Thymus (tissue), 11 donors: ENCODE measurements around the gene NF1. TPM values are rescaled to one million over a fixed set of nuclear protein-coding genes. Genes with fewer than 3 reads are reported as not detected.
"Not testable (repeated sequence)": the region's sequence is repeated elsewhere in the genome, so short reads cannot be mapped to it uniquely, and the experiment has no call there.

Experiments used
- DNase-seq, 9 donors: peaks; one replicate each; pipeline ENCODE4 v3.0.0-alpha.2; 2013; ENCODE audit warnings: low spot score in 9 of 9, low read depth in 6 of 9, missing footprints in 1 of 9
- H3K27ac ChIP-seq, 2 donors: one replicate each; pipeline ENCODE4 v1.5.1; 2013; ENCODE audit warnings: control low read depth in 1 of 2, low read depth in 1 of 2, low read length in 1 of 2, mild to moderate bottlenecking in 1 of 2, moderate library complexity in 1 of 2
- H3K27me3 ChIP-seq, 2 donors: one replicate each; pipeline ENCODE4 v1.5.1; 2013; ENCODE audit warnings: low read length in 1 of 2; ENCODE audit not compliant: control insufficient read depth in 2 of 2, insufficient read depth in 1 of 2
- H3K36me3 ChIP-seq, 2 donors: one replicate each; pipeline ENCODE4 v1.5.1; 2013; ENCODE audit warnings: low read length in 1 of 2, mild to moderate bottlenecking in 1 of 2, moderate library complexity in 1 of 2; ENCODE audit not compliant: control insufficient read depth in 2 of 2, insufficient read depth in 2 of 2
- H3K4me1 ChIP-seq, 2 donors: one replicate each; pipeline ENCODE4 v1.5.1; 2013; ENCODE audit warnings: low read length in 2 of 2; ENCODE audit not compliant: control insufficient read depth in 2 of 2, insufficient read depth in 2 of 2
- H3K4me3 ChIP-seq, 2 donors: one replicate each; pipeline ENCODE4 v1.5.1; 2013; ENCODE audit warnings: low read length in 2 of 2, control low read depth in 1 of 2, mild to moderate bottlenecking in 1 of 2
- H3K9me3 ChIP-seq, 2 donors: one replicate each; pipeline ENCODE4 v1.5.1; 2013; ENCODE audit warnings: low read length in 1 of 2, mild to moderate bottlenecking in 1 of 2; ENCODE audit not compliant: control insufficient read depth in 2 of 2, insufficient read depth in 1 of 2
- WGBS: extraction: QIAGEN DNeasy Blood & Tissue Kit; methylation state at CpG from one replicate; pipeline ENCODE4 v1.1.7; 2013; 5-methylcytosine and 5-hydroxymethylcytosine counted together
- polyA plus RNA-seq: library from polyadenylated mRNA; stranded (reverse); fragments of 200-250 nt; gene quantifications from one replicate; pipeline ENCODE4 v1.2.3, GENCODE V29; 2013
- total RNA-seq: library from RNA; stranded (reverse); fragments of 120-200 nt; gene quantifications from one replicate; pipeline ENCODE4 v1.2.4, GENCODE V29; 2013
- donor health status: healthy.

Gene NF1
- total and polyA plus RNA-seq, 2 donors, result 10.3 to 16.6 TPM

- no peak for DNase-seq
- Histone ChIP-seq H3K4me3 (no peak overlapping the region), H3K36me3 (peaks cover 0 to 3% of the 10 kb centered on the region in 2 donors), H3K27me3 (no peaks in the 10 kb centered on the region), H3K27ac (no peak overlapping the region), H3K9me3 (no peaks in the 10 kb centered on the region), H3K4me1 (no peaks in the 10 kb centered on the region)
- 99% methylated on average over 2 of the region's 2 CpGs for WGBS
These were observed 79.4 kb downstream of the NF1 start for GRCh38 chr17:31174215-31174614.

- WGBS, result 96% methylated on average over 5 of the region's 5 CpGs
- no peaks in the 10 kb centered on the region for H3K27me3 ChIP-seq
- H3K9me3 ChIP-seq, result no peaks in the 10 kb centered on the region
- H3K36me3 ChIP-seq, result peaks cover 0 to 3% of the 10 kb centered on the region in 2 donors
- no peaks in the 10 kb centered on the region for H3K4me1 ChIP-seq
- no peak for DNase-seq
- H3K4me3 ChIP-seq, result no peak overlapping the region
- no peak overlapping the region for H3K27ac ChIP-seq
These were observed 80.5 kb downstream of the NF1 start for GRCh38 chr17:31175237-31175636.

GRCh38 chr17:31176143-31176542, 81.4 kb downstream of the NF1 start:
- H3K4me1 ChIP-seq, H3K4me3 ChIP-seq, H3K9me3 ChIP-seq, H3K27me3 ChIP-seq, H3K36me3 ChIP-seq, DNase-seq, H3K27ac ChIP-seq: not testable (repeated sequence)
- WGBS, result 98% methylated on average over 3 of the region's 3 CpGs

- 100% methylated on average over 1 of the region's 2 CpGs for WGBS
- H3K4me3 ChIP-seq, H3K9me3 ChIP-seq, H3K27me3 ChIP-seq, H3K36me3 ChIP-seq, DNase-seq, H3K4me1 ChIP-seq, H3K27ac ChIP-seq: not testable (repeated sequence)
These were observed 84.2 kb downstream of the NF1 start for GRCh38 chr17:31178951-31179350.

- no peak overlapping the region for H3K27ac ChIP-seq
- H3K4me3 ChIP-seq, result no peak overlapping the region
- 96% methylated on average over 5 of the region's 5 CpGs for WGBS
- H3K4me1 ChIP-seq, result no peaks in the 10 kb centered on the region
- DNase-seq, result no peak
- H3K27me3 ChIP-seq, result no peaks in the 10 kb centered on the region
- no peaks in the 10 kb centered on the region for H3K36me3 ChIP-seq
- H3K9me3 ChIP-seq, result no peaks in the 10 kb centered on the region
These were observed 100.5 kb downstream of the NF1 start for GRCh38 chr17:31195305-31195704.

- no peak for DNase-seq
- 95% methylated on average over 1 of the region's 1 CpG for WGBS
- Histone ChIP-seq H3K4me1 (no peaks in the 10 kb centered on the region), H3K36me3 (no peaks in the 10 kb centered on the region), H3K4me3 (no peak overlapping the region), H3K9me3 (no peaks in the 10 kb centered on the region), H3K27me3 (no peaks in the 10 kb centered on the region), H3K27ac (no peak overlapping the region)
These were observed 103.2 kb downstream of the NF1 start for GRCh38 chr17:31198026-31198425.

- not testable (repeated sequence) for H3K4me3 ChIP-seq, H3K27ac ChIP-seq, H3K27me3 ChIP-seq, DNase-seq, H3K4me1 ChIP-seq, H3K36me3 ChIP-seq, H3K9me3 ChIP-seq
- 96% methylated on average over 2 of the region's 2 CpGs for whole genome bisulfite sequencing
These were observed 103.9 kb downstream of the NF1 start for GRCh38 chr17:31198666-31199065.

GRCh38 chr17:31200287-31200686, 105.5 kb downstream of the NF1 start:
- H3K36me3 ChIP-seq, result no peaks in the 10 kb centered on the region
- no peaks in the 10 kb centered on the region for H3K4me1 ChIP-seq
- 96% methylated on average over 2 of the region's 2 CpGs for WGBS
- H3K27ac ChIP-seq, result no peak overlapping the region
- no peak for DNase-seq
- H3K27me3 ChIP-seq, result no peaks in the 10 kb centered on the region
- H3K9me3 ChIP-seq, result no peaks in the 10 kb centered on the region
- H3K4me3 ChIP-seq, result no peak overlapping the region

GRCh38 chr17:31202968-31203367, 108.2 kb downstream of the NF1 start:
- no peaks in the 10 kb centered on the region for H3K4me1 ChIP-seq
- H3K4me3 ChIP-seq, result no peak overlapping the region
- H3K27ac ChIP-seq, result no peak overlapping the region
- H3K27me3 ChIP-seq, result no peaks in the 10 kb centered on the region
- DNase-seq, result no peak
- H3K36me3 ChIP-seq, result no peaks in the 10 kb centered on the region
- H3K9me3 ChIP-seq, result no peaks in the 10 kb centered on the region

GRCh38 chr17:31211352-31212012, 116.7 kb downstream of the NF1 start:
- DNase-seq, result no peak

More at GRCh38 chr17:31211352-31212012, 116.7 kb downstream of the NF1 start:
- H3K27me3 ChIP-seq, result no peaks in the 10 kb centered on the region
- no peaks in the 10 kb centered on the region for H3K9me3 ChIP-seq
- no peaks in the 10 kb centered on the region for H3K36me3 ChIP-seq
- H3K4me3 ChIP-seq, result no peak overlapping the region
- no peaks in the 10 kb centered on the region for H3K4me1 ChIP-seq
- H3K27ac ChIP-seq, result no peak overlapping the region
